SK-N-SH (cell line): ENCODE data around the gene C7orf25. TPM values are rescaled to one million over a fixed set of nuclear protein-coding genes. Genes with fewer than 3 reads are reported as not detected.
A peak's percentile ranks its signal among the peaks of the same experiment; 100 is the strongest.

ENCODE experiments used
- CTCF ChIA-PET: fragments of 300-600, 350-600 bp; formaldehyde crosslinking; extraction: SDS; loops from one replicate; lab custom pipeline; 2021; lab: Yijun Ruan, JAX
- POLR2A ChIA-PET: fragments of 350-600 bp; sonication (Branson Sonifier 250); formaldehyde crosslinking; extraction: SDS; loops from one replicate; lab custom pipeline; 2020; ENCODE audit warnings: antibody characterized with exemption, inconsistent platforms; lab: Yijun Ruan, JAX
- DNase-seq: peaks from one replicate; pipeline ENCODE4 v3.0.0; 2012
- H2AFZ ChIP-seq: fragments of 200-600 bp; sonication (generic); 2 replicates; pipeline ENCODE4 v1.8.1; 2016; ENCODE audit warnings: antibody characterized with exemption, mild to moderate bottlenecking, low read depth
- H3F3A ChIP-seq: fragments of 200-600 bp; sonication (generic); replicated peaks from 2 replicates; pipeline ENCODE3; 2016; ENCODE audit warnings: antibody characterized with exemption, mild to moderate bottlenecking; ENCODE audit not compliant: insufficient read depth
- H3K27ac ChIP-seq, 2 experiments: fragments of 200-500 bp in 1 of 2; fragments of 200-600 bp in 1 of 2; sonication (Bioruptor generic) in 1 of 2; sonication (generic), shearing (Covaris generic) in 1 of 2; 2 replicates each; pipeline versions ENCODE4 v1.5.1 to v1.6.1; 2014 to 2016; ENCODE audit warnings: low read depth in 2 of 2, inconsistent platforms in 1 of 2, low read length in 1 of 2, mild to moderate bottlenecking in 1 of 2, mixed read lengths in 1 of 2
- H3K27me3 ChIP-seq: fragments of 200-600 bp; sonication (generic), shearing (Covaris generic); 2 replicates; pipeline ENCODE4 v1.6.1; 2016; ENCODE audit warnings: mixed run types; ENCODE audit not compliant: insufficient read depth
- H3K36me3 ChIP-seq, 2 experiments: fragments of 200-500 bp in 1 of 2; fragments of 200-600 bp in 1 of 2; sonication (Bioruptor generic) in 1 of 2; sonication (generic) in 1 of 2; replicated peaks in 1 of 2; 2 replicates each; pipeline versions ENCODE3 to v1.5.1; 2014 to 2016; ENCODE audit warnings: low read length in 1 of 2, mild to moderate bottlenecking in 1 of 2; ENCODE audit not compliant: insufficient read depth in 2 of 2, control insufficient read depth in 1 of 2
- H3K4me1 ChIP-seq, 2 experiments: fragments of 200-500 bp in 1 of 2; fragments of 200-600 bp in 1 of 2; sonication (Bioruptor generic) in 1 of 2; sonication (generic), shearing (Covaris generic) in 1 of 2; 2 replicates each; pipeline versions ENCODE4 v1.5.1 to v1.6.1; 2014 to 2016; ENCODE audit warnings: low read depth in 1 of 2, low read length in 1 of 2, mixed run types in 1 of 2; ENCODE audit not compliant: insufficient read depth in 2 of 2, control insufficient read depth in 1 of 2
- H3K4me2 ChIP-seq: fragments of 200-600 bp; sonication (generic), shearing (Covaris generic); 2 replicates; pipeline ENCODE4 v1.6.1; 2017; ENCODE audit warnings: mixed run types
- H3K4me3 ChIP-seq, 2 experiments: fragments of 200-500 bp in 1 of 2; fragments of 200-600 bp in 1 of 2; sonication (Bioruptor generic) in 1 of 2; sonication (generic), shearing (Covaris generic) in 1 of 2; 2 replicates each; pipeline versions ENCODE4 v1.5.1 to v1.8.1; 2014 to 2016; ENCODE audit warnings: low read depth in 2 of 2, inconsistent platforms in 1 of 2, low read length in 1 of 2, mild to moderate bottlenecking in 1 of 2, mixed read lengths in 1 of 2, moderate library complexity in 1 of 2
- H3K79me2 ChIP-seq: fragments of 200-600 bp; sonication (generic); 2 replicates; pipeline ENCODE4 v1.8.1; 2017; ENCODE audit warnings: mild to moderate bottlenecking; ENCODE audit not compliant: insufficient read depth
- H3K9ac ChIP-seq: fragments of 200-600 bp; sonication (generic); 2 replicates; pipeline ENCODE4 v1.6.1; 2017; ENCODE audit warnings: mixed run types
- H3K9me2 ChIP-seq: fragments of 200-600 bp; sonication (generic); 2 replicates; pipeline ENCODE4 v1.6.1; 2017; ENCODE audit warnings: mixed run types
- H3K9me3 ChIP-seq: fragments of 200-600 bp; sonication (generic); 2 replicates; pipeline ENCODE4 v1.6.1; 2017; ENCODE audit warnings: mixed run types, mild to moderate bottlenecking, moderate library complexity
- H4K20me1 ChIP-seq: fragments of 200-600 bp; sonication (generic); 2 replicates; pipeline ENCODE4 v1.6.1; 2017; ENCODE audit warnings: mild to moderate bottlenecking, mixed run types; ENCODE audit not compliant: insufficient read depth
- ELF1 ChIP-seq: IDR thresholded peaks from 2 replicates; pipeline ENCODE4 v1.4.0; 2012
- FOXJ3 ChIP-seq: sonication (generic); formaldehyde crosslinking; IDR thresholded peaks from 2 replicates; pipeline ENCODE4 v1.5.1; 2020; ENCODE audit warnings: mild to moderate bottlenecking, missing genetic modification reagents
- GABPA ChIP-seq: IDR thresholded peaks from 2 replicates; pipeline ENCODE4 v1.4.0; 2012; ENCODE audit warnings: low read depth, mild to moderate bottlenecking
- MAX ChIP-seq: IDR thresholded peaks from 2 replicates; pipeline ENCODE4 v1.4.0; 2012; ENCODE audit warnings: low read depth
- MEF2A ChIP-seq: IDR thresholded peaks from 2 replicates; pipeline ENCODE4 v1.4.0; 2012; ENCODE audit warnings: low read depth, borderline replicate concordance
- MXI1 ChIP-seq: IDR thresholded peaks from 2 replicates; pipeline ENCODE4 v1.6.1; 2012; ENCODE audit warnings: mild to moderate bottlenecking, low read depth, low read length, improper control_type of control experiment
- NFIC ChIP-seq: IDR thresholded peaks from 2 replicates; pipeline ENCODE4 v1.4.0; 2012; ENCODE audit warnings: borderline replicate concordance
- NRF1 ChIP-seq: IDR thresholded peaks from 2 replicates; pipeline ENCODE4 v1.6.1; 2012; ENCODE audit warnings: low read depth, mild to moderate bottlenecking, low read length
- REST ChIP-seq: IDR thresholded peaks from 2 replicates; pipeline ENCODE4 v1.6.1; 2012; ENCODE audit warnings: mild to moderate bottlenecking, low read depth, low read length, moderate library complexity
- RFX5 ChIP-seq: IDR thresholded peaks from 2 replicates; pipeline ENCODE4 v1.6.1; 2012; ENCODE audit warnings: mild to moderate bottlenecking, improper control_type of control experiment, low read length
- SIN3A ChIP-seq: IDR thresholded peaks from 2 replicates; pipeline ENCODE4 v1.6.1; 2012; ENCODE audit warnings: low read depth, mild to moderate bottlenecking, low read length, moderate library complexity, borderline replicate concordance
- SMC3 ChIP-seq: IDR thresholded peaks from 2 replicates; pipeline ENCODE4 v1.6.1; 2012; ENCODE audit warnings: low read depth, low read length, improper control_type of control experiment
- WGBS: methylation state at CpG from one replicate; pipeline ENCODE4 v1.1.6; 2017; ENCODE audit warnings: low lambda C conversion rate; 5-methylcytosine and 5-hydroxymethylcytosine counted together
- polyA plus RNA-seq, 3 experiments: library from polyadenylated mRNA; depleted of rRNA; stranded (reverse); fragments of >200 nt; gene quantifications; 2 replicates each; pipeline ENCODE4 v1.2.3, GENCODE V29; 2012
- TF ChIP-seq, protein P1 (sequence below): fragments of 150-350 bp; IDR thresholded peaks from 2 replicates; pipeline ENCODE4 v1.6.1; 2017; ENCODE audit warnings: antibody characterized with exemption, low read length, low read depth, borderline replicate concordance

The C7orf25 gene
- polyA plus RNA-seq, 1 of the 3 experiments (the other 2 are of a cell fraction), result 6.1 TPM

DNA sequence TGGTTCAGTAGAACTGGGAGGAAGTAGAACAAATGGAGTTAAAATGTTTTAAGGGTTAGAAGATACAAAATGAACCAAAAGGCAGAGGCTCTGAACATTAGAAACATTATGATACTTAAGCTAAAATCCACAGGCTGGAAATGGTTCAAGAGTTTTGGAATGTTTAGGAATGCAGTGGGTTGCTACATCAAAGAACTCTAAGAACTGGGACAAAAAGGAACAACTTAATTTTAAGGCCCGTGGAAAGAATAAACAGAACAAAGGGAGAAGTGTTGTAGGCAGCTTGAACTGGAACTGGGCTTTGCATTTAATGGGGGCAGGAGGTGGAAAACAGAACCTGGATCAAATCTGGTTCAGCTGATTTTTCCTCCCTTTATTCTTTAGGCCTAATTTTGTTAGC lies 3.5 kb upstream of the C7orf25 start:
- H3K79me2 ChIP-seq, result peaks cover 11% of the 10 kb centered on the region; the same call in 1 of the 2 replicates
- peaks cover 0 to 13% of the 10 kb centered on the region in 2 experiments; a peak in 2 of 4 replicates for H3K4me1 ChIP-seq
- H3K27ac ChIP-seq, result peak overlapping the region in 1 of 2 experiments; percentile 9; a peak in 1 of 4 replicates
- no peaks in the 10 kb centered on the region for H3K9me3 ChIP-seq
- WGBS, result 57% methylated on average over 1 of the region's 1 CpG
- ChIA-PET POLR2A (no interaction called here), CTCF (interaction anchor here (1.2 to 2.6 kb wide), 4 partner anchors 9 to 785 kb away, joined by 3 to 6 read pairs (median 4); no protein-coding TSS in a partner anchor)
- H3K27me3 ChIP-seq, result no peaks in the 10 kb centered on the region
- no peaks in the 10 kb centered on the region for H4K20me1 ChIP-seq
- H3K4me2 ChIP-seq, result no peak overlapping the region
- TF ChIP-seq, protein P1, sequence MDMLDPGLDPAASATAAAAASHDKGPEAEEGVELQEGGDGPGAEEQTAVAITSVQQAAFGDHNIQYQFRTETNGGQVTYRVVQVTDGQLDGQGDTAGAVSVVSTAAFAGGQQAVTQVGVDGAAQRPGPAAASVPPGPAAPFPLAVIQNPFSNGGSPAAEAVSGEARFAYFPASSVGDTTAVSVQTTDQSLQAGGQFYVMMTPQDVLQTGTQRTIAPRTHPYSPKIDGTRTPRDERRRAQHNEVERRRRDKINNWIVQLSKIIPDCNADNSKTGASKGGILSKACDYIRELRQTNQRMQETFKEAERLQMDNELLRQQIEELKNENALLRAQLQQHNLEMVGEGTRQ, result no peak
- no peak for TF ChIP-seq RFX5
- no peak for TF ChIP-seq SMC3
- no peak for TF ChIP-seq MAX
- no peak for TF ChIP-seq GABPA
- TF ChIP-seq NRF1, result no peak
- TF ChIP-seq SIN3A, result no peak
- no peak for TF ChIP-seq NFIC
- TF ChIP-seq ELF1, result no peak
- TF ChIP-seq MXI1, result no peak
- no peak for TF ChIP-seq FOXJ3
- TF ChIP-seq REST, result no peak
- TF ChIP-seq MEF2A, result no peak
- no peak overlapping the region for H2AFZ ChIP-seq
- peaks cover 35 to 38% of the 10 kb centered on the region in 2 experiments for H3K36me3 ChIP-seq
- no peak overlapping the region for H3K4me3 ChIP-seq
- no peak for DNase-seq
- no peak overlapping the region for H3K9ac ChIP-seq
- H3F3A ChIP-seq, result peaks cover 27% of the 10 kb centered on the region
- H3K9me2 ChIP-seq, result no peaks in the 10 kb centered on the region
